ENCODE results near the gene LTBP2.

The LTBP2 gene

DNA sequence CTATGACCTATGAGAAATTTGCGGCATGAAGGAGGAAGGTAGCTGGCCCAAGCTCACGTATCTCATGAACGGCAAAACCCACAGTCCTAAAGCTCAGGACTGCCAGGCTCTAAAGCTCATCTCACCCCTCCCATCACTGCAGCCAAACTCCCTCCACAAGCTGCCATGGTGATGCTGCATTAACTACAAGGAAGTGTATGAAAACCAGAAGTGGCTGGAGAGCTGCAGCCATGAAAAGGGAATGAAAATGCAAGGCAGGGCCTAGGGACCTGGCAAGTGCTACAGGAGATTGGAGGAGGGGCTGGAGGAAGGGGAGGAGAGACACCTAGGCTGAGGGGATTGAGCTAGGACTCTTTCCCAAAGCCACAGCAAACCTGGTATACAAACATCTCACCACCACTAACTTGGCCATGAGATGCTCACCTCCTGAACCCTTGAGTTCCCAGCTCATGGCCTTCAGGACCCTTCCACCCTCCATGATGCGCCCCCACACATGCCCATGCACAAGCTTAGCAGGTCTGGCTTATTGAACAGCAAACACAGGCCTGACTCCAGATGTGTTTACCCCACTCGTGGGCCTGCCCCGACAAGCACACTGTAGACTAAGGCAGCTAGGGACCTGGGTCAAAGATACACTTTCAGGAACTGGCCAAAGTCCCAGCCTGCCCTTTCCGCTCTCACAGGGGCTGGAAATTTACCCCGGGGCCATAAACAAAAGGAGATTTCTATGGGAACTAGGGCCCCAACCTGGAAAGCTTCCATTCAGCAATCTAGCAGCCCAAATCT is 42.0 kb downstream of the LTBP2 start:
- no peak for DNase-seq

DNA sequence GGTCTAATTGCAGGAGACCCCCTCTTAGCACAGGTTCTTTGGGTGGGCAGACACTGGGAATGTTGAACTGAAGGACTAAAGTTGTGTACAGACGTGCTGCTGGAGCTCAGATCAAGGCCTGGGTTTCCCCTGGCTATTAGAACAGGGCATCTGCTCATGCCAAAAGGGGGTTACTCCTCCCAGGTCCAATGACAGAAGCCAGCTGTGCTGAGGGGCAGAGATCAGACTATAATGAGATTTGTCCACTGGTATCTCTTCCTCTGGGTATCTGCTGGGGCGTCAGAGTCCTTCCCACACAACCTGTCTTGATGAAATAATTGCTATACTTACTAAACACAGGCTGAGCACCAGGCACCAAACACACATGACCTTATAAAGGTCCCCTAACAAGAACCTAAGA is 42.6 kb downstream of the LTBP2 start:
- DNase-seq, result no peak

DNA sequence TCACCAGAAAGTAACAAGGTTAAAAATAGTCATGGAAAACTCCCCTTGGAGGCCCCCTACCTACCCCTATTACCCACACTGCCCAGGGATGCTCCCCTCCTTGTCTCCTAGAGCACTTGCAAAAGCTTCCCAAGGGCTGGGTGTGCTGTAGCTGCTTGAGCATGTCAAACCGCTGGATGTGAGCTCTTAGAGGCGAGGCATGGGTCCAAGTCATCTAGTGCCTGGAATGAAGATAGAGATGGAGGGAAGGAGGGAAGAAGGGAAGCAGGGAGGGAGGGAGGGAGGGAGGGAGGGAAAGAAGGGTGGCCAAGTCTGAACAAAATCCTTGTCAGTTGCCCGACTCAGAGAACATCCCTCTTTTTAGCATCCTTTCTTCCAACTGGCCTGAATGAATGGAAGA is 43.1 kb downstream of the LTBP2 start:
- no peak for DNase-seq

DNA sequence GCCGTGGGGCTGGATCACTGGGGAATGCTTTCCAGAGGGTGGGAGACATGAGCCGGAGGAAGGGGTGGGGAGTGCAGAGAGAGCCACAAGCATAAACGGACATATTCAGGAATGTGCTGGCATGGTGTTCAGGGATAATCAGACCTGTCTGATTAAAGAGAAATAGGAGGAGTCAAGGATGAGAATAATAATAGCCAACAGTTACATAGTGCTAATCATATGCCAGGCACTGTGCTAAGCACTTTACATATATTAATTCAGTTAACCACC is 43.7 kb downstream of the LTBP2 start:
- DNase-seq, result no peak

DNA sequence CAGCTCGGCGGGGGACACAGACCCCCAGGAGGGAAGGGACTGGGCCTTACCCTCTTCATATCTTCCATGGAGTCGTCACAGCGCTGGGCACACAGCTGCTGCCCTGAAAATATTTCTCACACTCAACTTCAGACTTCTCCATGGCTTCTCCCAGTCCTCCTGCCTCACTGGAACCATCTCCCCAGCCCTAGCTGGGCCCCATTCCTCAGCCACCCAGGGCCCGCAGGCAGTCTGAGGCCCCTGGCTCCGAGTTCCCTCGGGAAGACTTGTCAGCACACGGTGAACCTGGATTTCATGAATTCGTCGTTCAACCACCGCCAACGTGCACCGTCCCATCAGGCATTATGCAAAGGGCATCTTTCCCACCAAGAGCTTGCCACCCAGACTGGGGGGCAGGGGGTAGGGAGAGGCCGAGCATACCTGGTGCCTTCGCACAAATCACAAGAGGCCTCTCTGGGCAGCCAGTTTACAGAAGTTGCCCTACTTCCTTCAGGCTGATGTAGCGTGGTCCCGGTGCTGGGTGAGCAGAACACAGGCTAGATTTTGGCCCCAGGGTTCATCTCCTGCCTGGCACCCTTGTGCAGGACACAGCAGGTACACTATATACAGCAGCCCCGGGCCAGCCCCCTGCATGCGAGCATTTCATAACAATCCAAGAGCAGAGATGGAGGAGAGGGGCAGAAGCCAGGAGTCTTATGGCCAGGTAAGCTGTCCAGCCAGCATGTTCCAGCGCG is 44.2 kb downstream of the LTBP2 start:
- DNase-seq, result no peak

DNA sequence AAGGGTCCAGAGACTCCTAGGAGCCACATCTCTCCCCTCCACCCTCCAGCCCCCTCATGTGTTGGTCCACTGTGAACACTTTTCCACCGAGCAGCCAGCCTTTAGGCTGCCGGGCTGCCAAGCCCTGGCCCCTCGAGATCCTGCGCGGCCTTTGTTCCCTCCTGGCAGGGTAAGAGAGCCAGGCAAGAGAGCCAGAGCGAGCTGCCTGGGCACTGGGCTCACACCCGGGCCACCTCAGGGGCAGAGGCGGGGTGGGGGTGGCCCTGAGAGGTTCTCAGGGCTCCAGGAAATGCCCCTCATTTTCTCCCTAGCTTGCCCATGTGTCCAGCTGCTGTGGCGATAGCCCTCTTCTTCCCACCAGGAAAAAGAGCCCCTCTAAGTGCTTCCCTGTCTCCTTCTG is 44.8 kb downstream of the LTBP2 start:
- no peak for DNase-seq

DNA sequence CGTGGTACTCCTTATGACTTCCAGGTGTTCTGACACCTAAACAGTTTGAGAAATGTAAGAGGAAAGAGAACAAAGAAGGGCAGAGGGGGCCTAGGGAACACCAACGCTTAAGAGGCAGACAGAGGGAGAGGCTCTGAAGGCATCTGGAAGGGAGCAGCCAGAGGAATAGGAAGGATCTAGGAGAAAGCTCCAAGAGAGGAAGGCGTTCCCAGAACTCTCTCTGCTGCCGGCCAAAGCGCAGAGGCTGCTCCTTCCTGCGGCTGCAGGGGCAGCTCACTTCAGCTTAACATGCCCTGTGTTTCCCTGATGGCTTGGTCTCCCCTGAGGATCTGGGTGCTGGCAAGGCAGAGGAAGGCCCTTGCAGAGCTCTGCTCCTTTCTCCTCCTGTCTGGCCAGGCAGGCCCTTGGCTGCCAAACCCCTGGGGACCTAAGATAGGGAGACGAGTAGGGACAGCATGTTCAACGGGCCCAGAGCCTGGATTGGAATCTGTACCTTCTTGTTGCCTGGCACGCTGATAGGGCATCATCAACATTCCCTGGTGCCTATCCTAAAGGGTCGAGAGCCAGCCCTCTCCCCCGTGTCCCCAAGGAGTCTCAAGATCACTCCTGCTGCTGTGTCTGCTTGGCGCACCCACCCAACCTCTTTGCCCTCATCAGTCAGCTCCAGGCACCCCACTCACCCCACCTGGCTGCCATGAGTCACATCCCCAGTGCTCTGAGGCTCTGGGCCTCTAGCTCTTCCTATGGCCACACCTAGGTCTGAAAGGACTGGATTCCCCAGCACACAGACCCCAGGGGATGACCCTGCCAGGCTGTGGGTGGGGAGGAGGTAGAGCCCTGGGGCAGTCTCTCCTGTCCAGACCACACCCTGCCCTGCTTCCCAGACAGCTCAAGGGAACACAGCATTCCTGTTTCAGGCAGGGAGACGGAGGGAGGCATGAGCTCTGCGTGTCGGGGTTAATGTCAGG is 45.6 kb downstream of the LTBP2 start:
- no peak for DNase-seq

DNA sequence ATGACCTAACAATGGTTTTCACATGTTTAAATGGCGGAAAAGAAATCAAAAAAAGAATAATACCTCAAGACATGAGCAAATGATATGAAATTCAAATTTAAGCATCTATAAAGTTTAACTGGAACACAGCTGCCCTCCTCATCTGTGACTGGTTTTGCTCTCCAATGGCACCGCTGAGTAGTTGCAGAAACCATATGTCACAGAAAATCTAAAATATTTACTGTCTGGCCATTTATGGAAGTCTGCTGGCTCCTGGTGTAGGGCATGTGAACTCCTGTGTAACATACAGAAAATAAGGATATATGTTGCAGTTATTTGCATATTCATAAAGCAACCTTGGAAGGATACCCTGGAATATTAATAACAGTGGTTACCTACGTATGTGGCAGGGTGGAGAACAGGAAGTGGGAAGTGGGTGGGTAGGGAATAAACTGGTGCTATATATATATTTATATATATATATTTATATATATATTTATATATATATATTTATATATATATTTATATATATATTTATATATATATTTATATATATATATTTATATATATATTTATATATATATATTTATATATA is 48.4 kb downstream of the LTBP2 start:
- no peak for DNase-seq

DNA sequence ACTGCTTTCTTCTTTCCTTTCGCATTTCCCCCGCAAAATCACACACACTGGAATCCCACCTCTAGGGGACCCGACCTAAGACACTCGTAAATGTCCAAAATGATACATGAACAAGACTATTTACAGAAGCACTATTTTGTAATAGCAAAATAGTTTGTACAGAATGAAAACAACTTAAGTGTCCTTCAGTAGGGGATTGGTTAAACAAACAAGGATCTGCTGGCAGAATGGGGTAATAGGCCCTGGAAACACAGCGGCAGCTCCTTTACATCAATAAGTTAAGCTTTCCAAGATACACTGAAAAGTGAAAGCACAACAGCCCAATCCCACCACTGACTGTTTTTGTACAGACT is 48.8 kb downstream of the LTBP2 start:
- DNase-seq, result no peak

DNA sequence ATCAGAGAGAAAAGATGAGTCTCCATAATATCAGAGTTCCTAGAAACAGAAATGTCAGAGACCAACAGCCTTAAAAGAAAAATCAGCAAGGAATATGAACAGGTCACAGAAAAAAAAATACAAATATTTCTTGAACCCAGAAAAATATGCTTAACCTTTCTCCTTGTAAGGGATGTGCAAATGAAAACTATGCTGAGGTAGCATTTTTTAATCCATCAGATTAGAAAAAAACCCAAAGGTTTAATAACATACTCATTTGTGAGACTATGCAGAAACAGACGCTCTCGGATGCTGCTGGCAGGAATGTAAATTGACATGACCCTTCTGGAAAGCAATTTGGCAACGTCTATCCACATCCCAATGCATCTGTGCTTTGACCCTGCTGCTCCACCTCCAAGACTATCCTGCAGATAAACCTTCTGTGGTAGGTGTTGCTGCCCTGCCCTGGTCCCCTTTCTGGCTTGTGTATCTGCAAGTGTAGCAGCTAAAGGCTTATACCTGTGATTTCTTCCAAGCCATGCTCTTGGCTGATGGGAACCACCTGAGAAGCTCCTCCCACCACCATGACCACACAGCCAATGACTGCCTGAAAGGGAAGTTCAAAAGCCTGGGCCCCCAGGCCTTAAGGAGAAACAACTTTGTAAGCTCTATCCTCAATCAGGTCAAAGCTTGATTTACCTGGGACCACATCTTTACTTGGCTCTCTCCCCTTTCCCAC is 49.4 kb downstream of the LTBP2 start:
- DNase-seq, result no peak

DNA sequence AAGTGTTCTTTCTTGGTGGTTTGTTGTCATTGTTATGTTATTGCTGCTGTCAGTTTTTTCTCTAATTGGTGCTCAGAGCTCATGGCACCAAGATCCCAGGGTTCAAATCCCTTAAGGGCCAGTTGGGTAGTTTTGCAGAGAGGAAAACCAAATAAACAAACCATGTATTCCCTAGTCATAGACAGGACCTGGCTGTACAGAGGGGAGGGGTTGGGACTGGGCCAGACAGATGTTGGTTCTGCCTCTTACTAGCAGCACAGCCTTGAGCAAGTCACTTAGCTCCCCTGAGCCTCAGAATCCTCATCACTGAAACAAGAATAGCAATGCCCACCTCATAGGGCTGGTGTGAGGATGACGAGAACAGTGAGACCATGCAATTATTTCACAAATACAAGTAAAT is 53.4 kb downstream of the LTBP2 start:
- DNase-seq, result no peak

DNA sequence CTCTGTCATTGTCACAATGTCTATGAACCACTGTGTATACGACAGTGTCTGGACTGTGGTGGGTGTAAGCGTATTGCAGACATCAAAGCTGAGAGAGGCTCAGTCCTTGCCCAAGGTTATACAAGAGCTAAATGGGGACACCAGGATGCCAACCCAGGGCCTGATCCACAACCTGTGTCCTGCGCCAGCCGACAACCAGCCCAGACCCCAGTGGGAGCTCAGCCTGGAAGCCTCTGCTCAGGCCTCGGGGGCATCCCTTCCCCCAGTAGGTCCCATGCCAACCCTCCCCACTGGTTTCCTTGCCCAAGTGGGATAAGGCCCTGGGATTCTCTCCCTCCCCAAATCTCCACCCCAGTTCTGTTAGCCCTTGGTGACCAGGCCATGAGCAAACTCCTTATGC is 54.3 kb downstream of the LTBP2 start:
- no peak for DNase-seq

DNA sequence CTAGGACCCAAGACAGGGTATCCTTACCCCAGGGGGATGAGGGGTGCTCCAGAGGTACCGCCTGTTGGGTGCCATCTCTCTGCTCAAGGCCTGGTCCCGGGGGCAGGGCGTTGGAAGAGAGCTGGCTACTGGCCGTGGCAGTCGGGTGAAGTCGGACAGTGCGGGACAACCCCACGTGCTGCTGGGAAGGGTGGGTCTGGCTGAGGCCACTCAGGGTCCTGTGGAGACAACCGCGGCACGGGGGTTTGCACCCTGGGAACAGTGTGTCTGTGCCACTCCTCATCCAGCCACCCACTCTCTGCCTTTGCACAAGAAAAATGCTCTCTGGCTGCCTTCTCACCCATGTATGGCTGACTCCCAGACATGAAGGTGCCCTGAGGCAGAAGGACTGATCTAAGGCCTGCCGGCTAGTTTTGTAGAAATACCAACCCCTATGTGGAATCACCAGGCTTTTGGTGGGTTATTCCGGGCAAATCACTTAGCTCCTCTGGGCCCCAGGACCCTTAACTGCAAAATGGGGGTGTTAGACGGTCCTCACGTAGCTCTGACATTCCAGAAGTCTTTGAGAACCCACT is 56.5 kb downstream of the LTBP2 start:
- DNase-seq, result no peak

DNA sequence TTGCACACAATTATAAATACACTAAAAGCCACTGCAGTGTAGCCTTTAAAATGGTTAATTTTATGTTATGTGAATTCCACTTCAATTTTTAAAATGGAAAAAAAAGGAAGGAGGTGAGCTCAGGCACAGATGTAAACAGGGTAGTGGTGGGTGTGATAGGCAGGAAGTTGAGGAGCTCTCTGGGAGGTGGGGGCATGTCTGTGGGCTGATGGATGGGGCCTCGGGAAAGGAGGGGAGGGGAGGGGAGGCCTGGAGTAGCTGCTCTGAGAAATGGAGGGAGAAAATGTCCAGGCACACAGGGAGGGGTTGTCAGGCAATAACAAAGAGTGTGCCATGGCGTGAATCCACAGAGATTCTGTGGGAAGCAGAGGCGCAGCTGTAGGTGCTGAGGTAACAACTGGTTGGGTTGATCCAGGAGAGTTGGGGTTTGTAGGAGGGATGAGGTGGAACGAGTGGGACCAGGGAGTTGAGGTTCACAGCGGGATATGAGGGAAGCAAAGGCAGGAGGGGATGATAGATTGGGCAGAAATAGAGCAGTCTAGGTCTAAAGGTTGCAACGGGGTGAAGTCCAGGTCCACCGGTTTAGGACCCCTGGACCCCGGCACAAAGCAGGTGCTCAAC is 57.2 kb downstream of the LTBP2 start:
- no peak for DNase-seq

DNA sequence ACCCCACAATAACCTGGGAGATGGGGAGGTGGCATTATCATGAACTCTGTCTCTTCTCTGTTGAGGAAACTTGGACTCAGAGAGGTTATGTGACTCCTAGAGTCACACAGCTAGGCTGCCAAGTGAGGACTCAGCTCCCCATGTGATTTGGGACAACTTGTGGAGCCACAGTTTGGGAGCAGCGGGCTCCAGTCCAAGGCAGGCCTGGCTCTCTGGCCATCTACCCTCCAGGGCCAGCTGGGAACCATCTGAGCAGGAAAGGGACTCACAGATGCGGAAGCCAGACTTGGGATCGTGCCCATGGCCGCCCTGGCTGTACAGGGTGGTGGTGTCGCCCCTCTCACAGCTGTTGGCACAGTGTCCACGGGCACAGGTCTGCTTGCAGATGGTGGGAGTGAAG is 59.4 kb downstream of the LTBP2 start:
- no peak for DNase-seq

DNA sequence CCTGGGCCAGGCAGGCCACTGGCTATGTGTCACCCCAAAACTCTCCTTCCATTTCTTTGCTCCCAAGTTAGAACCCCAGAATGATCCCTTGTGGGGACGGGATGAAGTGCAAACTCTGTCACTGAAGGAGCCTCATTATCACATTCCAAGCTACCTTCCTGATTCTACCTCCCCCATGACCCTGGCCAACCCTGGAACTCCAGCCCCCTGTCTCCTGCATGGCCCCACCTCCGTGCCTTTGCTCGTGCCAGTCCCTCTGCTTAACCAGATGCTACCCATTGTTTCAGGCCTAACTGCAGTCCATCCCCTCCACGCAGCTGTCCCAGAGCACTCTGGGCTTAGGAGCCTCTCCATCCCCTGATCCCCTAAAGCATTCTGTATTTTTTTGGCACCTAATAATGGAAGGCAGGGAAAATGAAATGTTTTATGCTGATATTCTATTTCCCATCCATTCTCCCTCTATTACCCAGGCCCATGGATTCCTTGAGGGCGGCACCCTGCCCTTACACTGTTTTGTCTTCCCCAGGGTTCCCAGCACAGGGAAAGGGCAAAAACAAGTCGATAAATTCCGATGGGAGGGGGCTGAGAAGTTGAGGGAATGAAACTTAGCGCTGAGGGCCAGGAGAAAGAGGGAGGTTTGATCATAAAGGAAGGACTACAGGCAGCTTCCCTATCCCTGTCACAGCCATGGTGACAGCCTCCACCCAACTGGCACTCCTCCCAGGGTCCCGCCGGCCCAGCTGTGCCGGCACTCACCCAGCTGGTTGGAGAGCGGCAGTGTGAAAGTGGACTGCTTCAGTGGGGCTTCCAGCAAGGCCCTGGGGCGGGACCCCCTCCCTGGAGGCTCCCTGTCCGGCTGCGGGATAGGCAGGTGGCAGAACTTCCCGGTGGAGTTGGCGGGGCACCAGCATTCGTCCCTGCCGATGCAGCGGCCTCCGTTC is 60.3 kb downstream of the LTBP2 start:
- DNase-seq, result no peak

DNA sequence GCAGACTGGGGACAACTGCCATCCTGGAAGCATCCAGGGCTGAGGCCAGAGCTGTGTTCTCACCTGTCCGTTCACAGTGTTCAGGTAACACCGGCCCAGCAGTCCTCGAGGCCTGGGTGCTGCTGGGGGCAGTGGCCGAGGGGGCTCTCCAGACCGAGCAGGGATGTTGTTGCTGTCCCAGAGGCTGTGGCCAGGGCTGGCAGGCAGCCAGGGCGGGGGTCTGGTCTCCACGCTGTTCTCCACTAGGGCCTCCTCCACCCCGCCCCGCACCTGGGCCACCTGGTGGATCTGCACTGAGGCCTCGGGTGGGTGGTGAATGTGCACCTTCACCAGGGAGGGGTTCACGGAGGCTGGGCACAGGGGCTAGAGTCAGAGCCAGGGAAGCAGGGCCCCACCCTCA is 61.0 kb downstream of the LTBP2 start:
- DNase-seq, result no peak

DNA sequence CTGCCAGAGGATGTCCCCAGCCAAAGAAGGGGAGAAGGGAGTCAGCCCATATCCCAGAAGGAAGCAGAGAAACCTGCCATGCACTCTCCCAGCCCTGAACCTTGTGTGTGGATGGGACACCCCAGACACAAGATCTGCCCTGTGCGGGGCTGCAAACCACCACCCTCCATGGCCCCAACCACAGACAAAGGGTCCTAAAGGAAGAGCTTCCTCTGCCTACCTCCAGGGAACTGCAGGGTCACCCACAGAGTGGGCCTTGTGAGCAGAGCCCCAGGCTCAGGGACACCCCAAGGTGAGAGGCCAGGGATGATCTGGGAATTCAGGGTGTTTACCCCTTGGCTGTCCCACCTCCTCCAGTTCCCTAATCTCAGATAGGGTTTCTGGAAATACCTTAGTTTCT is 62.0 kb downstream of the LTBP2 start:
- no peak for DNase-seq

DNA sequence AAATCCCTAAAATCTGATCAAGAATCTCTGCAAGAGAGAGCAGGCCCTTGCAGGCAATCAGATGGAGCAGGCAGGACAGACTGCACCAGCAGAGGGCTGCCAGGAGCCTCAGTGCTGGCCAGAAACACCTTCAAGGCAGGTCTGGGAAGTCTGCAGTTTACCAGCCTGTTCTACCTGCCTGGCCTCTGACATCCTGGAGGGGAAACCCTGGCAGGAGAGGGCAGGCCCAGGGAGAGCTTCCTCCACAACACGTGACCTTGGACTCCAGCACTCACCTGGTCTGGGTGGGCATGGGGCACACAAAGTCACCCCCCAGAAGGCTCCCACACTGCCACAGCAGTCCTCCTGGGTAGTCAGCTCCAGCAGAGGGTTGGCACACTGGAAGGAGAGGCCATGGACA is 62.4 kb downstream of the LTBP2 start:
- DNase-seq, result no peak

DNA sequence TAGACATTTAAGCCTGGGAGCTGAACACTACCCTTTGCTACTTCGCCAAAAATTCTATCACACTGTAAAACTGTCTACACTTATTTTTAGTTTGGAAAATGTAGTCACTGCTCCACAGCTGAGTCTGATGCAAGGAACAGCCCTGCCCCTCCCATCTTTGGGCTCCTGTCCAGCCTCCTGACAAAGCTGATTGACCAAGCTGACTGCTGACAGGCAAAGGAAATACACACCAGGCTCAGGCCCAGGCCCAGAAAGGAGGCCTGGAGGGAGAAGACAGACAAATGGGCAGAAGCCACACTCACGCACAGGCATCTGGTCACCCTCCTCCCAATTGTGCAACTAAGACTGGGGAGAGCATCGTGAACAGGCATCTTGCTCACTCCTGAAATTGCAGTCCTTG is 63.2 kb downstream of the LTBP2 start:
- no peak for DNase-seq

All from CD4-positive, alpha-beta T cell treated with Interleukin-12 subunit alpha and Interleukin-12 subunit beta, for 1 hour (primary cell).